GM21447 (cell line): ENCODE measurements around the gene DNMT3A.

ENCODE experiments used
- ATAC-seq: cut with Tn5 transposase; IDR thresholded peaks from one replicate; pipeline ENCODE4 v1.9.1; 2021; ENCODE audit not compliant: unreplicated experiment

DNMT3A gene

DNA sequence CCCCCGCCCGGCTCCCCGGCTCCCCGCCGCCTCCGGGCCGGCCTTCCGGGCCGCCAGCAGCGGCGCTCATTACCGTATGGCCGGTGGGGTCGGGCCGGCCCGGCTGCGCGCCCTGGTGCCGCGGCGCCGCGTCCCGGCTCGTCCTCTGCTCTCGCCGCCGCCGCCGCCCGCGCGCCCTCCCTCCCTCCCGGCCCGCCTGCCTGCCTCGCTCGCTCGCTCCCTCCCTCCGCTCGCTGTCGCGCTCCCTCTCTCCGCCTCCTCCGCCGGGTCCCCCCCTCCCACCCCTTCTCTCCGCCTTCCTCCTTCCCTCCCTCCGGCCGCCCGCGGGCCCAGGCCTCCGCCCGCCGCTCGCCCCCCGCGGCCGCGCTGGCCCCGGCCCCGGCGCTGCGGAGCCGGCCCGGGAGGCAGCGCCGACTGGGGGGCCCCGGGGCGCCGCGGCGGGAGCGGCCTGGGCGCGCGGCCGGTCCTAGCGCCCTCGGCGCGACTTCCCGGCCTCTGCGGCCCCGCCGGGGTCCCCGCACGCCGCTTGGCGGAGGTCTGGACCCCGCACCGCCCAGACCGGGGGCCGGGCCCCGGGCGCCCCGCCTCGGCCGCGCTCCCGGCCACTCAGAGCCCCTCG is at the start of gene DNMT3A:
DNMT3A (minus strand) TSS at position 173 of the 619 bp plus-strand sequence. CDS start 27,941 bp downstream, outside the sequence.
- peak; percentile 36 for ATAC-seq

GRCh38 chr2:25389161-25389560 is 47.4 kb upstream of the DNMT3A start:
- ATAC-seq, result no peak

GRCh38 chr2:25388491-25388890 is 46.8 kb upstream of the DNMT3A start:
- peak; percentile 57 for ATAC-seq

GRCh38 chr2:25387876-25388449 is 46.2 kb upstream of the DNMT3A start:
- ATAC-seq, result no peak

GRCh38 chr2:25386971-25387875 is 45.5 kb upstream of the DNMT3A start:
- no peak for ATAC-seq

- no peak for ATAC-seq
These were observed 44.2 kb upstream of the DNMT3A start for GRCh38 chr2:25385910-25386309.

DNA sequence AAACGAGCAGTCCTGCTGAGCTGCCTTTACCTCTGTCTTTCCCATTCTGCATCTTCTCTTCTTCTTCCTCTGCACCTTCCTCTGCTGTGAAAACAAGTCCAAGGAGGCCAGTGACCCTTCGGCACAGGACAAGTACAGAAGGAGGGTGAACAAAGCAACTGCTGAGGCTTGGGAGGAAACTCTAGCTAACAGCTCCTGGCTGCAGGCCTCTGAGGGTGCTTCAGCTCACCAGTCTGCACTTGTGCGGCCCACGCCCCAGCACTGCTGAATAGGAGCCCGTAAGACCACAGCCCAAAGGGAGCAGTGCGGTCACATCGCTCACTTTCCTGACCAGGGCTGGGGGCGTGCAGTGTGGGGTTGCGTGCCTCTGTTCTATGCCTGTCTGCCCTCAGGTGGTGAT is 42.1 kb upstream of the DNMT3A start:
- no peak for ATAC-seq

DNA sequence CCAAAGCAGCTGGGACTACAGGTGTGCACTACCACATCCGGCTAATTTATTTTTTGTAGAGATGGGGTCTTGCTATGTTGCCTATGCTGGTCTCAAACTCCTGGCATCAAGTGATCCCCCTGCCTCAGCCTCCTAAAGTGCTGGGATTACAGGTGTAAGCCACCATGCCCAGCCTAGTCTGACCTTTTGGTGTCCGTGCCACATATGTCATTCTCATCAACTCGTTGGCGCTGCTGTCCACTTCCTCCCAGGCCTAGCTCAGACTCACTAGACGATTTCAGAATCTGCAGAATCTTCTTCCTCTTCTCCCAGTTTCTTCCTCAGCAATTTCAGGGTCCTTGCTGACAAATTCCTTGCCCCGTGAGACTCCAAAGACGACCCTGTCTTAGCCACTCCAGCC is 39.8 kb upstream of the DNMT3A start:
- ATAC-seq, result no peak

DNA sequence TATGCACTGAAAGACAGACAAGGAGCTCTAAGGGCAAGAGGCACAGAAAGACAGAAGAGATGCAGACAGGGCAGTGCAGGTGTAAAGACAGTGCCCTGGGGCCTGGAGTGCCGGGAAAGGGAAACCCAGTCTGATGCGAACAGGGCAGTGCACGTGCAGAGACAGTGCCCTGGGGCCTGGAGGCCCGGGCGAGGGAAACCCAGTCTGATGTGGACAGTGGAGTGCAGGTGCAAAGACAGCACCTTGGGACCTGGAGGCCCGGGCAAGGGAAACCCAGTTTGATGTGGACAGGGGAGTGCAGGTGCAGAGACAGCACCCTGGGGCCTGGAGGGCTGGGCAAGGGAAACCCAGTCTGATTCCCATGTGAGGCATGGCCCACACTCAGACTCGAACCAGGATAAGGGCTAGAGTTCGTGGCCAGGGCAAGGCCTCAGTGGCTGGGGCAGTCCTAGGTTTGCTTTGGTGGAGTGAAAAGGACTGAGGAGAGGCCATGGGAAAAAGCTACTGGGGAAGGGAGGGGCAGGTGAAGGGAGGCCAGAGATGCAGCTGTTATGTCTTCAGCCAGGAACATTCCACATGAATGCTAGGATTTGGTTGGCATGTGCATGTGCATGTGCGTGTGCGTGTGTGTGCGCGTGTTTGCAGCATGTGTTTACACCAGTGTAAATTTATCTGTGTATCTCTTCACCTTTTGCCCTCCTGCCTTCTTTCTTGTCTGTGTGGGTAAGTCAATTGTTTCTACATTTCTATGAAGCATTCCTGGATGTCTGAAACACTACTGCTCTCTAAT is 39.1 kb upstream of the DNMT3A start:
- ATAC-seq, result no peak

GRCh38 chr2:25380023-25380422 is 38.3 kb upstream of the DNMT3A start:
- no peak for ATAC-seq

DNA sequence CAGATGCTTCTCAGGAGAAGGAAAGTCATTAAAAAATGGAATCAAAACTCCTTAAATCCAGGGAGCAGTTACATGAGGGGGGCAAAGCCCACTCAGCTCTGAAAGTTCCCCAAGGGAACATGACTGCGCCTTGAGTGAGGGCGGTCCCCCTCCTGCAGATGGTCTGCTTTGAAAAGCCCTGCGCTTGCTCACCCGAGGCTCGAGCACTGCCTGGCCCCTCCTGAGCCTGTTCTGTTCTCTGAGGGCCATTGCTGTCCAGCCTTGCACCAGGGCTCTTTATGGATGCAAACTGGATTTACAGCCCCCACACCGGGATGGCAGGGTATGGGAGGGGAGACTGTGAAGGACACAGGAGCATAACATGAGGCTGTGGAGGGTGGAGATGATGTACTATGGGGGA is 37.8 kb upstream of the DNMT3A start:
- no peak for ATAC-seq

GRCh38 chr2:25378731-25379490 is 37.2 kb upstream of the DNMT3A start:
- no peak for ATAC-seq

DNA sequence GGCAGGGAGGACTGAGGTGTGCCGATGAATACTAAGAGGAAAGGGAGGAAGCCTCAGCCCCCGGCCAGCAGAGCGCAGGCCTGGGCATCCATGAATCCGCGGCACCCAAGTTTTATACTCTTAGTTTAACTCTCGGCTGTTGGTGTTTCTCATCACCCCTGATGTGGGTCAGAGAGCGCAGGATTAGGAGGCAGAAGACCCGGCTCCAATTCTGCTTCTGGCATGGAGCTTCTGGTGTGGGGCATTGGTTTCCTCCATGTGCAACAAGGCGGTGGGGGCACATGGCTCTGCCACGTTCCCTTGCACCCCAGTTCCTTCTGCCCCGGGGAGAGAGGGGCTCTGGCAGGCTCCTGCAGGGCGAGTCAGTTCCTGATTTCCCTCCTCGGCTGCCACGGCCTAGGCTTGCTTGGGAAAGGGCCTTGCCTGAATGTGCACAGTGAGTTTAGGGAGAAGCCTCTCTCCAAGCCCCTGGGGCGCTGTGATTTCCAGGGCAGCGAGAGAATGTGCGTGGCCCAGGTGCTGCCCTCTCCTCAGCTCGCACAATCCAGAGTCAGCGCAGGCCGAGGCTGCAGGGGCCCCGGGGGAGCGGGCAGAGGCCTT is 36.2 kb upstream of the DNMT3A start:
- no peak for ATAC-seq

DNA sequence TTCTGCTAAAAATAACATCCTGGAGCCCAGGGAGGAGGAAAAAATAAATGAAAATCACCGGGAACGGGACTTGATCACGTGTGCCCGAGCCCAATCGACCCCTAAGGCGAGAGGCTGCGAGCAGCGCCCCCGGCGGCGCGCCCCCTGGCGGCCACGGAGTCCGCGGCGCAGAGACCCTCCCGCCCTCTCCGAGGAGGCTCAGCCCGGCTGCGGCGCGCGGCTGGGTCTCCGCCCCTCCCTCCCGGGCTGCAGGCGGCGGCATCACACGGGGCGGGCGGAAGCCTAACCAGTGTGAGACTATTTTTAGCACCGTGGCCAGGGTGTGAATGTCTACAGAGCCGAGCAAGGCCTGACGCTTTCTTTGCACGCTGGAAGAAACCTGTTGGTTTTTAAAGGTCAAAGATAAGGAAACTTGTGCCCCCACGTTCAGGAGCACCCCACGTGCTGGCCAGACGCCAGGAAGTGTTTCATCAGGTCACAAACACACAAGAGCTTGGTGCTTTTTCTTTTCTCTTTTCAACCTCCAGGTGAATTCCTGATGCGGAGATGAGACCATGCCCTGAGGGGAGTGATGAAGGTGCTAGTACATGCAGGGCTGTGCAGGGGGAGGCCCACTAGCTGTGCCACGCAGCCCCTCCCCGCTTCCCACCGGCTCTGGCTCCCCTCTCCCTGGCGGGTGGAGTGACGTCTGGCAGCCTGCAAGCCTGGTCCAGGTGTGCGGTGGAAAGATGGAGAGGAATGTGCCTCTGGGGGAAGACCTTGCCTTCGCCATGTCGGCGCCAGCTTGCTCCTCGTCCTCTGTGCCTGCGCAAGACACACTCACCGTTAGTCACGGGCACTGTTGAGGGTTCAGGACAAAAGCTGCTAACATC is 35.3 kb upstream of the DNMT3A start:
- ATAC-seq, result peak; percentile 93

GRCh38 chr2:25375989-25376545 is 34.3 kb upstream of the DNMT3A start:
- no peak for ATAC-seq

DNA sequence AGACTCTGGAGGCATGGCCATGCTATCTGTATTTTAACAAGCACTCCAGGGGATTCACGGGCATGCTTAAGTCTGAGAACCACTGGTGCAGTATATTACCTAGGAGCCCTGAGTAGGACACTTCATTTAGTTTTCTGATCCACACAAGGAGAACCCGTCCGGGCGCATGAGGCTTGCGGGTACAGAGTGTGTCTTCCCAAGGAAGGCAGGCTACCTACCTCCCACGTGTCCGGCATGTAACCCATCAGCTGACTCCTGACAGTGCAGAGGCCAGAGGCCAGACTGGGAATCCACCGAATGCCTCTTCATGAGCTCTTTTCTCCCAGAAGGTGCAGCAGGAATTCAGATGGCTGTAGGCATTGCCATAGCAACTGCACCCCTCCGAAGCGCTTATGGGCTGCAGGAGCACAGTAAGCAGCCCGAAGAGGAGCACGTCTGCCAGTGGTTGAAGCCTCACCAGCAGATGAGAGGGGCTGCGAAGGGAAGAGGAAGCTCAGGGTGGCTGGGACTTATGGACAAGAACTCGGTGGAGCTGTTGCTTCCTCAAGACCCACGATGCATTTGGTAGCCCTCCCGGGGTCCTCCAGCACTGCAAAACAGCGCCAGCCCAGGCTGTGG is 33.8 kb upstream of the DNMT3A start:
- no peak for ATAC-seq

- ATAC-seq, result no peak
These were observed 33.1 kb upstream of the DNMT3A start for GRCh38 chr2:25374827-25375226.

- no peak for ATAC-seq
These were observed 32.7 kb upstream of the DNMT3A start for GRCh38 chr2:25374411-25374810.
